ENCODE measurements around the gene PPP2CA.

- TF ChIP-seq CTCF (IDR thresholded peaks at IDR 0.05), result no peak
- TF ChIP-seq ZFX (IDR thresholded peaks at IDR 0.05; ENCODE audit: borderline replicate concordance), result no peak
Observed at GRCh38 chr5:134250949-134251348, 25.1 kb upstream of the PPP2CA start.

All from 22Rv1 (cell line).